Activated CD4-positive, alpha-beta T cell treated with anti-CD3 and anti-CD28 coated beads, Interleukin-2, amount 50 U/mL, for 4 hours (primary cell): ENCODE data around the gene TMEM185B.
A peak's percentile ranks its signal among the peaks of the same experiment; 100 is the strongest.
"Not testable (repeated sequence)": the region's sequence is repeated elsewhere in the genome, so short reads cannot be mapped to it uniquely, and the experiment has no call there.

Experiments
- DNase-seq, 2 experiments: peaks; one replicate each; pipeline ENCODE4 v3.0.0-alpha.2; 2020

Gene TMEM185B

GRCh38 chr2:120223034-120223912 lies at the start of gene TMEM185B:
TMEM185B (minus strand) TSS chr2:120223400; CDS start chr2:120222976, 424 bp downstream.
- peak; percentile 90 for DNase-seq

DNA sequence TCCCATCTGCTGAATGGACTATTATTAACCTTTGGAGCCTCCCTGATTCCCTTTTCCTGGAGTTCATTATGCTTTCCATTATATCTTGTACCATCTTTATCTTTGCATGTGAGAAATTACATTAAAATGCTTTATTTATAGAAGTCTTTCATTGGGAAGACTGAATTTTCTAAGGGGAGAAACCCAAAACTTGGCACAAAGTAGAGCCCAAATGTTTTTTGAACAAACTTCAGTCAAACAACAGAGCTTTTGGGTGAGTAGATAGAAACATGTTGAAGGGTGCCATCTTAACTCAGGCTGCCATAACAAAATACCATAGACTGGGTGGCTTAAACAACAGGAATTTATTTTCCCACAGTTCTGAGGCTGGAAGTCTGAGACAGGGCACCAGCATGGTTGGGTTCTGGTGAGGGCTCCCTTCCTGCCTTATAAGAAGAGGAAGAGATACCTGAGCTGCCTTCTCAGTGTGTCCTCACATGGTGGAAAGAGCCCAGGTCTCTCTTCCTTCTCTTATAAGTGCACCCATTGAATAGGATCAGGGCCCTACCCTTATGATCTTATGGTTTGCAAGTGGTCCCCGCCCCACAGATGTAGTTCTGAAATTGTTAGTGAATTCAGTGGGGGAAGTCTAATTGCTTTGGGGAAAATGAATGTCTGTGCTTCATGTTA lies 48.6 kb upstream of the TMEM185B start:
- DNase-seq: no peak

DNA sequence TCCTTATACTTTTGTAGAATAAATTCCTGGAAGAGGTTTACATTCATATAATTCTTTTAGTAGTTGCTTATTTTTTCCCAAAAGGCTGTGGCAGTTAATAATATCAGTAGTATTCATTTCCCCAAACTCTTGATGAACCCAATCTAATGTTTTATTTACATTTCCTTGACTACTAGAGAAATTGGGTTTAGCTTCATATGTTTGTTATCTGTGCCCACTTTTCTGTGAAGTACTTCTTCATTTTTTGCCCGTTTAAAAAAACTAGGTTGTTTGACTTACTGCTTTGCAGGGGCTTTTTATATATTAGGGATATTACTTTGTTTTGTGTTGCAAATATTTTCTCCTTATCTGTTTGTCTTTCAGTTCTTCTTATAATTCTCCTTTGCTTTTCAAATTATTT lies 46.6 kb upstream of the TMEM185B start:
- DNase-seq: no peak

DNA sequence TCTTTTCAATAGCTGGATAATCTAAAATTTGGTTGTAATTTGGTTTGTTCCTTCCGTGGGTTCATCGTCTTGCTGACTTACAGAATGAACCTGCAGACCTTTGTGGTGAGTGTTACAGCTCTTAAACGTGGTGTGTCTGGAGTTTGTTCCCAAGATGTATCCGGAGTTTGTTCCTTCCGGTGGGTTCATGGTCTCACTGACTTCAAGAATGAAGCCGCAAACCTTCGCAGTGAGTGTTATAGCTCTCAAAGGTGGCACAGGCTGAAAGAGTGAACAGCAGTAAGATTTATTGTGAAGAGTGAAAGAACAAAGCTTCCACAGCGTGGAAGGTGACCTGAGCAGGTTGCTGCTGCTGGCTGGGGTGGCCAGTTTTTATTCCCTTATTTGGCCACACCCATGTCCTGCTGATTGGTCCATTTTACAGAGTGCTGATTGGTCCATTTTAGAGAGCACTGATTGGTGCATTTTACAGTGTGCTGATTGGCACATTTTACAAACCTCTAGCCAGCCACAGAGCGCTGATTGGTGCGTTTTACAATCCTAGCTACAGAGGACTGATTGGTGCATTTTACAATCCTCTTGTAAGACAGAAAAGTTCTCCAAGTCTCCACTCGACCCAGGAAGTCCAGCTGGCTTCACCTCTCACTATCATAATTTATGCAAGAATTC lies 46.0 kb upstream of the TMEM185B start:
- DNase-seq: no peak

GRCh38 chr2:120267348-120267747 lies 44.1 kb upstream of the TMEM185B start:
- no peak for DNase-seq

- no peak for DNase-seq
These were observed 41.8 kb upstream of the TMEM185B start for GRCh38 chr2:120265006-120265405.

DNA sequence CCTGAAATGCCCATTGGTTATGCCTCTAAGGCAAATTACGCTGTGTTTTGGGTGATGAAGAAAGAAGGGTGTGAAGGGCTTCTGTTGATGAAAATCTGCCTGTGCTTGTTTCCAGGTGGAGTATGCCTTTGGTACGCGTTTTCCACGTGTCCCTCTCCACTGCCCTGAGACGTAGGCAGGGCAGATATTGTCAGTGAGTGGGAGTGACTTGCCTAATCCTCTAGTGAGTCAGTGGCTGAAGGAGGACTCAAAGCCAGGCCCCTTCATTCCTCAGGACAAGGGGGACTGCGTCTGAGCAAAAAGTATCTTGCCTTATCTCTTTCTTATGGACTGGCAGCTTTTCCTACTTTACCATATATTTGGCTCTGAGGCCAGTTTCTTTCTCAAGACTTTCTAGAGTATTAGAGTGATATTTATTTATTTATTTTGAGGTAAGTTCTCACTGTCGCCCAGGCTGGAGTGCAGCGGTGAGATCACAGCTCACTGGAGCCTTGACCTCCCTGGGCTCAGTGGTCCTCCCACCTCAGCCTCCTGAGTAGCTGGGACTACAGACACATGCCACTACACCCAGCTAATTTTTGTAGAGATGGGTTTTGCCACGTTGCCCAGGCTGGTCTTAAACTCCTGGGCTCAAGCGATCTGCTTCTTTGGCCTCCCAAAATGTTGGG lies 39.7 kb upstream of the TMEM185B start:
- no peak for DNase-seq

DNA sequence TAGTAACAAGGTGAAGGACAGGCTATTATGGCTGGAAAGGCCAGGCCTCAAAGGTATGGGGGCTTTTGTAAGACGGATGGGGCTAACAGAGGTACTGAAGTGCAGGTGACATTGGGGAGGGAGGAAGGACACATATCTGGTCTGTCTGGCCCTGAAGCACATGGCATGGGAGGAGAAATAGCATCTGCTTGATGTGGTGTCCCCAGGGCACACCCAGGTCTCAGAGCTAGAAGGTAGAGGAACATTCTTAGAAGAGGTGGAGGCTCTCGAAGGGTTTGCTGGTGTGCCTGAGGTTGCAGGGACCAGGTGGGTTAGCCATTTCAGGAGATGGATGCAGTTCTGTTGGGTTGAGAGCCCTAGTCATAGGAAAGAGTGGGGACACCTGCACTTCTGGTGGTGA lies 39.0 kb upstream of the TMEM185B start:
- no peak for DNase-seq

GRCh38 chr2:120261387-120262006 lies 38.3 kb upstream of the TMEM185B start:
- peak in 1 of 2 experiments; percentile 8 for DNase-seq

GRCh38 chr2:120260736-120261135 lies 37.5 kb upstream of the TMEM185B start:
- no peak for DNase-seq

GRCh38 chr2:120259939-120260338 lies 36.7 kb upstream of the TMEM185B start:
- not testable (repeated sequence) for DNase-seq

GRCh38 chr2:120258196-120258595 lies 35.0 kb upstream of the TMEM185B start:
- DNase-seq: no peak

- no peak for DNase-seq
These were observed 34.3 kb upstream of the TMEM185B start for GRCh38 chr2:120257522-120257921.

GRCh38 chr2:120256651-120257000 lies 33.4 kb upstream of the TMEM185B start:
- DNase-seq: no peak

- no peak for DNase-seq
These were observed 32.9 kb upstream of the TMEM185B start for GRCh38 chr2:120255986-120256650.

GRCh38 chr2:120255071-120255470 lies 31.9 kb upstream of the TMEM185B start:
- no peak for DNase-seq

- no peak for DNase-seq
These were observed 31.0 kb upstream of the TMEM185B start for GRCh38 chr2:120254178-120254577.

GRCh38 chr2:120253021-120253882 lies 30.1 kb upstream of the TMEM185B start:
- peak in 1 of 2 experiments; percentile 12 for DNase-seq

DNA sequence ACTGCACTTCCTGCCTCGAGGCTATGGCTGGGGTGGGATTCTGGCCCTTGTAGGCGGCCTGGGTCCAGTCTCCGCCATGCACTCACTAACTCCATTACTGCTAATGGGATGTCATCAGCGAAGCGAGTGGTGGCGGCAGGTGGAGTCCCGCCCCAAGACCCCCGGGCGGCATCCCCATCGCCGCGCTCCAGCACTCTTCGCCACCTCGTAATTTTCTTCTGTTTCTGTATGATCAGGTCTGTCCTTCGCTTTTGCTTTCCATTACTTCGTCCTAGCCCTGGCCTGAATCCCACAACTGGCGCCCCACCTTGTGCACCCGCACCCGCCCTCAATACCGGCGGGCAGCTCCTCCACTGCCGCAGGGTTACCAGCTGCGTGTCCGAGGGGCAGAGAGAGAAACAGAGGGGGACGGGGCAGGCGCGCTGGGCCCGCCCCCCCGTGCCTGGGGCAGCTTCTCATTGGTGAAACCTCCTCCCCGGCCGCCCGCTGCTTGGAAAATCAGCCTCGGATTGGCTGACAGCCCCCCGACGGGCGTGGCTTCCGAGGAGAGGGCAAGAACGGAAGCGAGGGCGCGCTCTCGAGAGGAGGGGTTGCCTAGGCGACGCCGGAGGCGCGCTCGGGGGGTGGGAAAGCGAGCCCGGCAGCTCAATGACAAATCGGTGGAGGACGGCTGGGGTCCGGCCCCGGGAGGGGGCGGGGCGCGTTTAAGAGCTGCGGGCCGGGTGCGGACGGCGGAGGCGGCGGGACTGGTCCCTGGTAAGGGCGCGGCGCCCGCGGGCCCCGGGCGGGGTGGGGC lies 29.2 kb upstream of the TMEM185B start, which contains the start of gene RALB:
Gene RALB, plus strand, starts transcription at position 628 of the 796 bp plus-strand sequence. CDS start 25,813 bp downstream, outside the sequence.
- DNase-seq: peak; percentile 98

GRCh38 chr2:120251880-120252224 lies 28.7 kb upstream of the TMEM185B start:
- no peak for DNase-seq
